Lower lobe of right lung (tissue), 2 donors: Measurements from ENCODE around the gene PLVAP. TPM values are rescaled to one million over a fixed set of nuclear protein-coding genes. Genes with fewer than 3 reads are reported as not detected.

ENCODE experiments used
- ATAC-seq, 2 donors: fragments of 200-7000 bp; cut with Tn5 transposase; one replicate each; pipeline ENCODE4 v1.9.1; 2020 to 2022; ENCODE audit warnings: mild to moderate bottlenecking in 2 of 2, moderate library complexity in 2 of 2
- DNase-seq: peaks from one replicate; pipeline ENCODE4 v3.0.0-alpha.2; 2020
- H3K27ac ChIP-seq: fragments of 200-600 bp; one replicate; pipeline ENCODE4 v1.8.0; 2022
- H3K27me3 ChIP-seq: fragments of 200-600 bp; one replicate; pipeline ENCODE4 v1.8.0; 2022; ENCODE audit warnings: low read depth
- H3K36me3 ChIP-seq: fragments of 200-600 bp; one replicate; pipeline ENCODE4 v1.8.0; 2022; ENCODE audit warnings: mild to moderate bottlenecking
- H3K4me1 ChIP-seq: fragments of 200-600 bp; one replicate; pipeline ENCODE4 v1.8.0; 2022
- H3K4me3 ChIP-seq: fragments of 200-600 bp; one replicate; pipeline ENCODE4 v1.8.0; 2022; ENCODE audit warnings: mild to moderate bottlenecking
- H3K9me3 ChIP-seq: fragments of 200-600 bp; one replicate; pipeline ENCODE4 v1.8.0; 2022
- intact Hi-C: fragments of 100-400 bp; cut with DNase I; formaldehyde crosslinking; loops from one replicate; pipeline ENCODE4 v1.11.0; 2022
- total RNA-seq: library from RNA; stranded (reverse); fragmentation: NEBNext Ultra II Directional; extraction: Animal tissue kit (Norgen Biotek cat#: 25700); gene quantifications from one replicate; pipeline ENCODE4 v1.2.1, GENCODE V29; 2021
- TF ChIP-seq, protein P1 (sequence below): fragments of 200-600 bp; IDR thresholded peaks from one replicate; pipeline ENCODE4 v1.8.0; 2022; ENCODE audit warnings: antibody characterized with exemption, mild to moderate bottlenecking
- donor health status: DM: no; HTN: yes; CAD: no; lungs with severe emphysema.

The PLVAP gene
- total RNA-seq, 1 donor from 2014 or later: 25.9 TPM

DNA sequence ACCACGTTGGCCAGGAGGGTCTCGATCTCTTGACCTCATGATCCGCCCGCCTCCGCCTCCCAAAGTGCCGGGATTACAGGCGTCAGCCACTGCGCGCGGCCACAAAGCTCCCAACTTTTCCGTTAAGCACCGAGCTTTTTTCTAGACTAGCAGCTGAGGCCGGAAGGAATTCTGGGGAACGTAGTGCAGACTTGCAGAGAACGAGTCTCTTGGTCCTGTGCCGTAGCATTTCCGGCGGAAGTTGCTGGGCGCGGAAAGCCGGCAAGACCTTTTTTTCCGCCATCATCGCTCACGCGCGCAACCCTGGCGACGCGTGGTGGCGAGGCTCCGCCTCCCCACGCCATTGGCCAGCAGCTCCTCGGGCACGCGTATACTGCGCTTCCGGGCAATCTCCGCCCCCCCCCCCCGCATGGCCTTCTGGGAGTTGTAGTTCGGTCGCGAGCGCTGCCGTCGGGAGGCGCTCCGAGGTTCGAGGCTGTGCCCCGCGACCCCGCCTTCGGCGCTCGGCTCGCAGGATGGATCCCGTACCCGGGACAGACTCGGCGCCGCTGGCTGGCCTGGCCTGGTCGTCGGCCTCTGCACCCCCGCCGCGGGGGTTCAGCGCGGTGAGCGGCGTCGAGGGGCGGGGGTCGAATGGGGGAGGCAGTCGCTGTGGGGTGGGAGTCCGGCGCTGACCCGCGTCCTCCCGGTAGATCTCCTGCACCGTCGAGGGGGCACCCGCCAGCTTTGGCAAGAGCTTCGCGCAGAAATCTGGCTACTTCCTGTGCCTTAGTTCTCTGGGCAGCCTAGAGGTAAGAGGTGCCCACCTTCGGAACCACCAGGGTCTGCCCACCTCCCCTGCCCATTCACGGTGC, 42.7 kb upstream of the PLVAP start, which contains the start of gene MVB12A:
Gene MVB12A (plus strand): TSS at position 427 of the 854 bp plus-strand sequence. CDS start 89 bp downstream, at position 516.
- peak within 1 kb of the TSS; percentile 78 for H3K27ac ChIP-seq
- H3K27me3 ChIP-seq: no peaks in the 10 kb centered on the region
- TF ChIP-seq, protein P1, sequence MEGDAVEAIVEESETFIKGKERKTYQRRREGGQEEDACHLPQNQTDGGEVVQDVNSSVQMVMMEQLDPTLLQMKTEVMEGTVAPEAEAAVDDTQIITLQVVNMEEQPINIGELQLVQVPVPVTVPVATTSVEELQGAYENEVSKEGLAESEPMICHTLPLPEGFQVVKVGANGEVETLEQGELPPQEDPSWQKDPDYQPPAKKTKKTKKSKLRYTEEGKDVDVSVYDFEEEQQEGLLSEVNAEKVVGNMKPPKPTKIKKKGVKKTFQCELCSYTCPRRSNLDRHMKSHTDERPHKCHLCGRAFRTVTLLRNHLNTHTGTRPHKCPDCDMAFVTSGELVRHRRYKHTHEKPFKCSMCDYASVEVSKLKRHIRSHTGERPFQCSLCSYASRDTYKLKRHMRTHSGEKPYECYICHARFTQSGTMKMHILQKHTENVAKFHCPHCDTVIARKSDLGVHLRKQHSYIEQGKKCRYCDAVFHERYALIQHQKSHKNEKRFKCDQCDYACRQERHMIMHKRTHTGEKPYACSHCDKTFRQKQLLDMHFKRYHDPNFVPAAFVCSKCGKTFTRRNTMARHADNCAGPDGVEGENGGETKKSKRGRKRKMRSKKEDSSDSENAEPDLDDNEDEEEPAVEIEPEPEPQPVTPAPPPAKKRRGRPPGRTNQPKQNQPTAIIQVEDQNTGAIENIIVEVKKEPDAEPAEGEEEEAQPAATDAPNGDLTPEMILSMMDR: no peak
- H3K4me1 ChIP-seq: peaks cover 14% of the 10 kb centered on the region
- H3K9me3 ChIP-seq: no peaks in the 10 kb centered on the region
- DNase-seq: peak; percentile 99
- peaks cover 12% of the 10 kb centered on the region for H3K36me3 ChIP-seq
- ATAC-seq: peak; percentile 98 to 99
- intact Hi-C loops: no loop called here
- H3K4me3 ChIP-seq: peak within 1 kb of the TSS; percentile 79

DNA sequence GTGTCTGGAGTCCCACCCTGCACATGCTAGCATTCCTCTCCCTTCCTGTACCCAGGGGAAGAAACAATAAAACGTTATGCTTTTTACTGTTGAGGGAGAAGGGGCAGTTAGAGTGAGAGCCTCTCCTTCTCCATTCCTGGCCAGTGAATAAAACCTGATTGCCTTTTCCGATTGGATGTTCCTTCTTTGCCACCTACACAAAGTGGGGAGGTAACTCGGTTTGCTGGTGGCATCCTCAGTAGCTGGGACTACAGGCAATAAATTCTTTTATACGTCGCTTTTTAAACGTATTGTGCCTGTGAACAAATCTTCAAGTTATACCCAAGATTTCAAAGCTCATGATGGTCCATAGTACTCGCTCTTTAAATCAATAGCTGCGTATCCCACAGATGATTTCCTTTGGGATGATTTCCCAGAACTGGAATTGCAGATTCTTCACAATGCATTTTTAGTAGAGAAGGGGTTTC, 42.0 kb upstream of the PLVAP start:
- Histone ChIP-seq H3K27me3 (no peaks in the 10 kb centered on the region), H3K9me3 (no peaks in the 10 kb centered on the region), H3K4me3 (peak overlapping the region; percentile 79), H3K4me1 (peaks cover 14% of the 10 kb centered on the region), H3K27ac (peak overlapping the region; percentile 78), H3K36me3 (peaks cover 19% of the 10 kb centered on the region)
- intact Hi-C loops: no loop called here
- TF ChIP-seq, protein P1: no peak
- ATAC-seq (no peak), DNase-seq (no peak)

DNA sequence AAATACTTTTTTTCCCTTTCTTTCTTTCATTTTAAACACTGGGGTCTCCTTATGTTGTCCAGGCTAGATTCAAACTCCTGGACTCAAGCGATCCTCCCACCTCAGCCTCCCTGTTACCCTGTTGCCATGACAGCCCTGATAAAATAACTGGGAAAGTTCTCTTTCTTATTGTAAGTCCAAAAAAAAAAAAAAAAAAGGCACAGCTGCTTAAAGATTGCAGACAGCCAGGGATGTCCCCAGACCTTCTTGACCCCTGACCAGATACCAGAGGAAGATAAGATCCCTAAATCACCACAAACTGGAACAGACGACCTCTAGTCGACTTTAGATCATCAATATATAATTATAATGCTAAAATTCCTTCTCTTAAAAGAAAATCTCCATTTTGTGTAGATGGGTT, 41.6 kb upstream of the PLVAP start:
- H3K27me3 ChIP-seq: no peaks in the 10 kb centered on the region
- no peak overlapping the region for H3K4me3 ChIP-seq
- H3K4me1 ChIP-seq: peaks cover 19% of the 10 kb centered on the region
- intact Hi-C loops: no loop called here
- H3K36me3 ChIP-seq: peaks cover 18% of the 10 kb centered on the region
- no peaks in the 10 kb centered on the region for H3K9me3 ChIP-seq
- ATAC-seq: no peak
- H3K27ac ChIP-seq: peak overlapping the region; percentile 78
- TF ChIP-seq, protein P1: no peak
- DNase-seq: no peak

DNA sequence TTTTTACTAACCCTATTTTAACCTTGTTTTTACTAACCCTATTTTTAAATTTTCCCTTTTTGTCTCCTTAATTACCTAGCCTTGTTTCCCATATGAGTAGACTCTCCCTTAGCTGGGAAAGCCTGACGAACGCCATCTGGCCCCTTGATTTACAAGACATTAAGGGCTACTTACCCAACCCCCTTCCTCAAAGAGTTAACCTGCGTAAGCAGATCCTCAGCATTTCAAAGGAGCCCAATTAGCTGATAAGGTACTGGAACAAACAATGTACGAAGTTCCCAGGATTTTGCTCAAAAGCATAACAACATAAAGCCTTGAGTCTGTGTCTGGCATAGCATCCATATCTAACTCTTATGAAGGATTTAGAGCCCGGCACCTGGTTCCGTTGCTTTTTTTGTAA, 38.0 kb upstream of the PLVAP start:
- no peak overlapping the region for H3K4me3 ChIP-seq
- H3K4me1 ChIP-seq: peaks cover 22% of the 10 kb centered on the region
- TF ChIP-seq, protein P1: no peak
- no peaks in the 10 kb centered on the region for H3K27me3 ChIP-seq
- peaks cover 21% of the 10 kb centered on the region for H3K36me3 ChIP-seq
- DNase-seq (no peak), ATAC-seq (no peak)
- H3K27ac ChIP-seq: no peak overlapping the region
- intact Hi-C loops: no loop called here
- H3K9me3 ChIP-seq: no peaks in the 10 kb centered on the region

DNA sequence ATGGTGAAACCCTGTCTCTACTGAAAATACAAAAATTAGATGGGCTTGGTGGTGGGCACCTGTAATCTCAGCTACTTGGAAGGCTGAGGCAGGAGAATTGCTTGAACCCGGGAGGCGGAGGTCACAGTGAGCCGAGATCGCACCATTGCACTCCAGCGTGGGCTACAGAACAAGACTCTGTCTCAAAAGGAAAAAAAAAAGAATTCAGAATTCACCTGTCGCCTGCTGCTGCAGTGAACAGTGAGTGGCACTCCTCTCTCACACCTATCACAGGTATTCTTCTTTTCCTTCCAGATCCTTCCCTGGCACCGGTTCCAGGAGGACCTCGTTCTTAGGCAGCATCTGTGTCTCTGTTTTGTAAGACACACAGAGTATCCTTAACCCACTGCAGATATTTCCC, 37.0 kb upstream of the PLVAP start:
- H3K36me3 ChIP-seq: peaks cover 21% of the 10 kb centered on the region
- DNase-seq (no peak), ATAC-seq (no peak)
- H3K27ac ChIP-seq: no peak overlapping the region
- intact Hi-C loops: no loop called here
- no peaks in the 10 kb centered on the region for H3K9me3 ChIP-seq
- TF ChIP-seq, protein P1: no peak
- H3K4me1 ChIP-seq: peaks cover 19% of the 10 kb centered on the region
- H3K4me3 ChIP-seq: no peak overlapping the region
- H3K27me3 ChIP-seq: no peaks in the 10 kb centered on the region
